Retinal pigment epithelial cell (primary cell): ENCODE results near the gene QPCTL.
"Not testable (repeated sequence)": the region's sequence is repeated elsewhere in the genome, so short reads cannot be mapped to it uniquely, and the experiment has no call there.

Experiments used
- DNase-seq: peaks from one replicate; pipeline ENCODE4 v3.0.0-alpha.2; 2010; ENCODE audit warnings: low read depth
- H3K4me3 ChIP-seq: 2 replicates; pipeline ENCODE4 v1.5.1; 2011; ENCODE audit warnings: mild to moderate bottlenecking, low read length, control low read depth, moderate library complexity
- TF ChIP-seq, protein P1 (sequence below): conservative IDR thresholded peaks from 2 replicates; pipeline ENCODE4 v1.5.1; 2011; ENCODE audit warnings: low read depth, low read length, control low read depth, inconsistent platforms

The QPCTL gene

DNA sequence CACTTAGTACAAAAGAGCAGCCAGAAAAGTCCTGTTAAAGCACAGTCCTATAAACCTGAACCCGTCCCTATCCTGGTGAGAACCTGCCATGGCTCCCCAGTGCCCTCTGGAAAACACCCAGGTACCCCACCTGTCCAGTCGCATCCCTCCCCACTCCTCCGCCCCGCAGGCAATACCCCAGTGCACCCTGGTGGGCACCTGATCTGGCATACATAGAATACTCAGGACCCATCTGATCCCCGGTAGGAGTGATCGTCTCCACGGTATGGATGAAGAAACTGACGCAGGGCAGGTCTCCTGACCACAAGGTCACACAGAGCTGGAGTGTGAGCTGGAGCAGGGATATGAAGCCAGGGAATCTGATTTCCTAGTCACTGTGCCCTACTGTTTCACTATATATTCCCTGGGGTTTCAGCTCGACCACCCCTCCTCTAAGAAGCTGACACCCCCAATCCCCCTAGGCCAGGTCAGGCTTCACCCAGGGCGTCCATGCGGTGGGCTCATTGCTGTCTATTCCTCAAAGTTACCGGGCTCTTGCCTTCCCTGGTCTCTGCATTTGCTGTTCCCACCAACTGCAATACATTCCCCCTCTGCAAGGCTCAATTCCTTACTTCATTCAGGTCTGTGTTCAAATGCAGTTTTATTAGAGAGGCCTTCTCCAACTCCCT lies 25.7 kb downstream of the QPCTL start:
- peak overlapping the region; percentile 79 for H3K4me3 ChIP-seq
- DNase-seq: no peak
- TF ChIP-seq, protein P1, sequence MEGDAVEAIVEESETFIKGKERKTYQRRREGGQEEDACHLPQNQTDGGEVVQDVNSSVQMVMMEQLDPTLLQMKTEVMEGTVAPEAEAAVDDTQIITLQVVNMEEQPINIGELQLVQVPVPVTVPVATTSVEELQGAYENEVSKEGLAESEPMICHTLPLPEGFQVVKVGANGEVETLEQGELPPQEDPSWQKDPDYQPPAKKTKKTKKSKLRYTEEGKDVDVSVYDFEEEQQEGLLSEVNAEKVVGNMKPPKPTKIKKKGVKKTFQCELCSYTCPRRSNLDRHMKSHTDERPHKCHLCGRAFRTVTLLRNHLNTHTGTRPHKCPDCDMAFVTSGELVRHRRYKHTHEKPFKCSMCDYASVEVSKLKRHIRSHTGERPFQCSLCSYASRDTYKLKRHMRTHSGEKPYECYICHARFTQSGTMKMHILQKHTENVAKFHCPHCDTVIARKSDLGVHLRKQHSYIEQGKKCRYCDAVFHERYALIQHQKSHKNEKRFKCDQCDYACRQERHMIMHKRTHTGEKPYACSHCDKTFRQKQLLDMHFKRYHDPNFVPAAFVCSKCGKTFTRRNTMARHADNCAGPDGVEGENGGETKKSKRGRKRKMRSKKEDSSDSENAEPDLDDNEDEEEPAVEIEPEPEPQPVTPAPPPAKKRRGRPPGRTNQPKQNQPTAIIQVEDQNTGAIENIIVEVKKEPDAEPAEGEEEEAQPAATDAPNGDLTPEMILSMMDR: peak; percentile 14

DNA sequence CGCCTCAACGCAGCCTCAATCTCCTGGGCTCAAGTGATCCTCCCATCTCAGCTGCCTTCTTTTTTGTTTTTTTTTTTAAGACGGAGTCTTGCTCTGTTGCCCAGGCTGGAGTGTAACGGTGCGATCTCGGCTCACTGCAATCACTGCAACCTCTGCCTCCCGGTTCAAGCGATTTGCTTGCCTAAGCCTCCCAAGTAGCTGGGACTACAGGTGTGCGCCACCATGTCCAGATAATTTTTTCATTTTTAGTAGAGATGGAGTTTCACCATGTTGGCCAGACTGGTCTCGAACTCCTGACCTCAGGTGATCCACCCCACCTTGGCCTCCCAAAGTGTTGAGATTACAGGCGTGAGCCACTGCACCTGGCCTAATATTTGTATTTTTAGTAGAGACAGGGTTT lies 27.6 kb downstream of the QPCTL start:
- H3K4me3 ChIP-seq, DNase-seq: not testable (repeated sequence)

DNA sequence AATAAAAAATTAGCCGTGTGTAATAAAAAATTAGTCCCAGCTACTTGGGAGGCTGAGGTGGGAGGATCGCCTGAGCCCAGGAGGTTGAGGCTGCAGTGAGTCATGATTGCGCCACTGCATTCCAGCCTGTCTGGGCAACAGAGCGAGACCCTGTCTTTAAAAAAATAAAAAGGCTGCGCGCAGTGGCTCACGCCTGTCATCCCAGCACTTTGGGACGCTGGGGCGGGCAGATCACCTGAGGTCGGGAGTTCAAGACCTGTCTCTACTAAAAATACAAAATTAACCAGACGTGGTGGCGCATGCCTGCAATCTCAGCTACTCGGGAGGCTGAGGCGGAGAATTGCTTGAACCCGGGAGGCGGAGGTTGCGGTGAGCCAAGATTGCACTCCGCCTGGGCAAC lies 36.2 kb downstream of the QPCTL start:
- not testable (repeated sequence) for DNase-seq, H3K4me3 ChIP-seq

DNA sequence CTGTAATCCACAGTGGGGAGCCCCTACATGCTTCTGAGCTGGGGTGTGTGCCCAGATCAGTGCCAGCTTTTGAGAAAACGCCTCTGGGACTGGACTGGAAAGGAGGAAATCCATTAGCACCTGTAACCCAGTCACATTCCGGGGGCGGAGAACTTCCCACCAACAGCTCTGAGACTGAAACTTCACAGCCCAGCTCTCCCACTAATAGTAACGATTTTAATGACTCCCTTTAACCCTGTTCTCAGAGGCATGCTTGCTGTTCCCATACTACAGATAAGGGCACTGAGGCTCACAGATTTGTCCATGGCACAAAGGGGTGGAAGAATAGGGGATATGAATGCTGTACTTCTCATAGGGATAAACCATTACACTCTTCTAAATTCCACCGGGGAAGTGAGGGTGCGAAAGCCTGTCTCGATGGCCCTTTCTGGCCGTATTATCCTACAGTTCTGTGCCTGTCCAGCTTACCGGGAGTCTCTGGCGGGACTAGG lies 37.4 kb downstream of the QPCTL start:
- peak overlapping the region; percentile 95 for H3K4me3 ChIP-seq
- no peak for DNase-seq
- TF ChIP-seq, protein P1: no peak

DNA sequence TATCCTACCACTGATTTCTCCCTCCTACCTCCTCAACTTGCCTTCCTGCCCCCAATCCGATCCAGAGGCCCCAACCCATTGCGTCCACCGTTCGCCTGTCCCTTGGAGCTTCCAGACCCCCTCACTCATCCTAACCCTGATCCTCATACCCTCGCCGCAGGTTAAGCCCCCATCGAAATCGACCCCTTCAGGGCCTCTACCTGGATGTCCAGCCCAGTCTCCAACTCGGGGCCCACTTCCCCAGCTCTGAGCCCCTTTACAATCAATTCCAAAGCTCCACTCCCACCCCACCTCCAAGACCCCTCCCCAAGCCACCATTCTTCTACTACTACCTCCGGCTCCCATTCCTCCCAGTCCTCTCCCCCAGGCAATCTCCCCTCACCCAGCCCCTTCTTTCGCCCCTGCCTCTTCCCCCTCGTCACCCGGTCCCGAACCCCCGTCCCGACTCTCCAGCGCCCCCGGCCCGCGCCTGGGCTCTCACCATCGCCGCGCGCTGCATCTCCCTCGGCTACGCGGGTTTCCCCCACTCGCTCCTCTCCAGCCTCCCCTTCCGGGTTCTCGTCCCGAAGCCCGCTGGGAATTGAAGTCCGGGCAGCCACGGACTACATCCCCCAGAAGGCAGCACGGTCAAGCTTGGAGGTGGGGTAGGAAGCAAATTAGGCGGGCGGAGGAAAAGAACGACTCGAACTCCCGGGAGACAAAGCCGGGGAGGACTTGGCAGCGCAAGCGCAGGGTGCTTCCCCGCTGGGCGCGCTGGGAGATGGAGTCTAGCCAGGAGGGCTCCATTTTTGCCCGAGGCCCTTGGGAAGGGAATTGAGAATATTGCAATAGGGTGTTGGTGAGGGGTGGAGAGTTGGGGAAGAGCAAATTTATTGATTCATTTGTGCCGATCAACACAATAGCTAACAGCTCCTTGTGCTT lies 38.2 kb downstream of the QPCTL start, which contains the start of gene FBXO46:
Gene FBXO46 (minus strand): TSS at position 529 of the 921 bp plus-strand sequence. CDS start 17,401 bp downstream, outside the sequence.
- peak; percentile 94 for DNase-seq
- H3K4me3 ChIP-seq: peak within 1 kb of the TSS; percentile 95
- TF ChIP-seq, protein P1: peak; percentile 35

DNA sequence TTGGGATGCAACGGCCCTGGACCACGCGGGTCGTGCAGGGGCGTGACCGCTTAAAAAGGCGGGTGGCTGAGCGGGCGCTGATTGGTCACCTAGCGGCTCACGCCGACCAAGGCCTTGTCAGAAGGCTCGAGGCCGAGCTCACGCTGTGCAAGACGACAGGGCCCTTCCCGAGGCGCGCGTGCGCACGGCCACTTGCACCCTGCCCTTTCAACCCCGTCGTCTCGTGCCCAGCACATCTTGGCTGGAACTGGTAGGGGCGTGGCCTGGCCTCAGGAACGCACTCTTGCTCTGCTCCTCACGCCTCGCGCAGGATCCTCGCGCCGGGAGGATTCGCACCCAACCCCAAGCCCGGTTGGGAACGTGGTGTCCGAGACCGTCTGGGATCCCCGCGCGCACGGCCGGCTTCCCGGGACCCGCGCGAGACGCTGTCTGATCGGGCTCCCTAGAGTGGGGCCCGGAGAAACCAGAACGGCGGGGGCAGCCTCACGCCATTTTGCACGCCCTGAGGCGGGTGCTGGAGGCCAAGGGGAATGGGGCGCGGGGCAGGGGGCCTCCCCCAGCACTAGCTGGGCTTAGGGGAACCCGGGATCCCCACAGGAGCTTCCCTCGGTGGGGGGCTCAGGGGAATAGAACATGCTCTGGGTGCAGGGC lies 40.8 kb downstream of the QPCTL start, which contains the start of gene MEIOSIN:
Gene MEIOSIN (plus strand): TSS at position 280 of the 651 bp plus-strand sequence. CDS start 1,938 bp downstream, outside the sequence.
- TF ChIP-seq, protein P1: no peak
- no peak for DNase-seq
- H3K4me3 ChIP-seq: no peak within 1 kb of the TSS

DNA sequence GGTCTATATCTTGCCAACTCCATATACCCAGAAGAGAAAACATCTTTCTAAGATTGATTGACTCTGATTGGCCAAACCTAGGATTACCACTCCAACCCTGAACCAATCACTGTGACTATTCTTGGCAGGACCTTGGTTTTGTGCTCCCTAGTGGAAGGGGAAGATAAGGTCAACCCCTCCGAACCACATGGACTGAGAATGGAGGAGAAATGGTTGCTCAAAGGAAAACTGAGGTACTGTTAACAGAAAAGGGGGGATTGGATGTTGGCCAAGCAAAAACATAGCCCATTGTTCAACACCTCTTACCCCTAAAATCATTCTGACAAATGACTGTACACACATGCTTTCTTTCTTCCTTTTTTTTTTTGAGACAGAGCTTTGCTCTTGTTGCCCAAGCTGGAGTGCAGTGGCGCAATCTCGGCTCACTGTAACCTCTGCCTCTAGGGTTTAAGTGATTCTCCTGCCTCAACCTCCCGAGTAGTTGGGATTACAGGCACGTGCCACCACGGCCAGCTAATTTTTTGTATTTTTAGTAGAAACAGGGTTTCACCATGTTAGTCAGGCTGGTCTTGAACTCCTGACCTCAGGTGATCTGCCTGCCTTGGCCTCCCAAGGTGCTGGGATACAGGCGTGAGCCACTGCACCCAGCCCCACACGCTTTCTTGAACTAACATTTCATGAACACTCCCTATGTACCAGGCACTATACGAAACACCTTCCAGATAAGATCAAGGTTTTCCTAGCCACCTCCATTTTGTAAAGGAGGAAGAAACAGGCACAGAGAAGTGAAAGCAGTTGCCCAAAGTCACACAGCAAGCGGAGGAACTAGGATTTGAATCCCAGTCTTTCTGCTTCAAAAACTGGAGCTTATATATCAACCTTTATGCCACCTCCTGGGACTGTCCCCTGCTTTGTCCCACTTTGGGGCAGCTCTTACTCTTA lies 47.3 kb downstream of the QPCTL start:
- TF ChIP-seq, protein P1: no peak
- no peak overlapping the region for H3K4me3 ChIP-seq
- DNase-seq: no peak
